H1 (cell line): ENCODE data around the gene FKBP10. TPM values are rescaled to one million over a fixed set of nuclear protein-coding genes. Genes with fewer than 3 reads are reported as not detected.

ENCODE experiments used
- ATF3 ChIP-seq: IDR thresholded peaks from 2 replicates; pipeline ENCODE4 v1.6.1; 2011; ENCODE audit warnings: low read depth, mild to moderate bottlenecking, low read length; ENCODE audit not compliant: insufficient read depth
- BRCA1 ChIP-seq: IDR thresholded peaks from 2 replicates; pipeline ENCODE4 v1.6.1; 2012; ENCODE audit warnings: low read depth, low read length, improper control_type of control experiment
- CBX5 ChIP-seq: fragments of 300-800, 300-1000 bp; sonication (generic); IDR thresholded peaks from 2 replicates; pipeline ENCODE4 v1.7.1; 2016; ENCODE audit warnings: antibody characterized with exemption, low read length, low read depth
- CHD2 ChIP-seq: IDR thresholded peaks from 2 replicates; pipeline ENCODE4 v1.6.1; 2012; ENCODE audit warnings: low read length, improper control_type of control experiment
- CTBP2 ChIP-seq: IDR thresholded peaks from 2 replicates; pipeline ENCODE4 v1.7.0; 2011; ENCODE audit warnings: borderline replicate concordance, mild to moderate bottlenecking, moderate library complexity, mixed read lengths, low read length; ENCODE audit not compliant: insufficient read depth, insufficient read length
- EP300 ChIP-seq, 2 experiments: IDR thresholded peaks; 1 replicate in 1 of 2; 2 replicates in 1 of 2; pipeline ENCODE4 v1.6.1; 2011 to 2012; ENCODE audit warnings: low read depth in 2 of 2, low read length in 2 of 2, mild to moderate bottlenecking in 2 of 2, borderline replicate concordance in 1 of 2, inconsistent platforms in 1 of 2, moderate library complexity in 1 of 2
- GTF2F1 ChIP-seq: IDR thresholded peaks from 2 replicates; pipeline ENCODE4 v1.6.1; 2012; ENCODE audit warnings: low read depth, low read length, improper control_type of control experiment, borderline replicate concordance
- KDM1A ChIP-seq: fragments of 200-600, 300-600 bp; sonication (generic); IDR thresholded peaks from 2 replicates; pipeline ENCODE4 v1.7.1; 2016; ENCODE audit warnings: mild to moderate bottlenecking, low read length, borderline replicate concordance
- KDM5A ChIP-seq: fragments of 200-600 bp; IDR thresholded peaks from 2 replicates; pipeline ENCODE4 v1.7.1; 2012; ENCODE audit warnings: mild to moderate bottlenecking, low read length, inconsistent platforms, mixed read lengths
- MAFK ChIP-seq: IDR thresholded peaks from 2 replicates; pipeline ENCODE4 v1.6.1; 2012; ENCODE audit warnings: low read depth, mild to moderate bottlenecking, improper control_type of control experiment, low read length
- POLR2A ChIP-seq, 2 experiments: IDR thresholded peaks; 1 replicate in 1 of 2; 2 replicates in 1 of 2; pipeline ENCODE4 v1.6.1; 2011; ENCODE audit warnings: low read depth in 2 of 2, low read length in 2 of 2, mild to moderate bottlenecking in 2 of 2; ENCODE audit errors: control extremely low read depth in 1 of 2
- RAD21 ChIP-seq, 2 experiments: IDR thresholded peaks in 1 of 2; conservative IDR thresholded peaks in 1 of 2; 2 replicates each; pipeline ENCODE4 v1.6.1; 2011; ENCODE audit warnings: low read depth in 2 of 2, low read length in 2 of 2, improper control_type of control experiment in 1 of 2, inconsistent platforms in 1 of 2, mild to moderate bottlenecking in 1 of 2, moderate library complexity in 1 of 2
- RBBP5 ChIP-seq: IDR thresholded peaks from 2 replicates; pipeline ENCODE4 v1.7.1; 2012; ENCODE audit warnings: low read depth, mild to moderate bottlenecking, inconsistent platforms, low read length, moderate library complexity, borderline replicate concordance
- RXRA ChIP-seq: IDR thresholded peaks from 2 replicates; pipeline ENCODE4 v1.6.1; 2011; ENCODE audit warnings: low read depth, mild to moderate bottlenecking, low read length, moderate library complexity; ENCODE audit not compliant: insufficient read depth
- SIRT6 ChIP-seq: IDR thresholded peaks from one replicate; pipeline ENCODE4 v1.7.1; 2012; ENCODE audit warnings: low read length, inconsistent platforms
- SIX5 ChIP-seq: IDR thresholded peaks from 2 replicates; pipeline ENCODE4 v1.6.1; 2011; ENCODE audit warnings: mild to moderate bottlenecking, low read depth, low read length
- SP1 ChIP-seq: IDR thresholded peaks from 2 replicates; pipeline ENCODE4 v1.6.1; 2011; ENCODE audit warnings: low read depth, low read length
- SP2 ChIP-seq: IDR thresholded peaks from 2 replicates; pipeline ENCODE4 v1.6.1; 2012; ENCODE audit warnings: mild to moderate bottlenecking, low read length, inconsistent platforms
- SP4 ChIP-seq: IDR thresholded peaks from 2 replicates; pipeline ENCODE4 v1.6.1; 2012; ENCODE audit warnings: low read length, inconsistent platforms
- SUZ12 ChIP-seq: fragments of 200-600 bp; sonication (generic); IDR thresholded peaks from 2 replicates; pipeline ENCODE4 v1.6.1; 2012; ENCODE audit warnings: mild to moderate bottlenecking, inconsistent platforms, low read length, moderate library complexity, mixed read lengths
- TAF7 ChIP-seq: optimal IDR thresholded peaks from 2 replicates; pipeline ENCODE3; 2011; ENCODE audit warnings: low read depth, mild to moderate bottlenecking, inconsistent platforms, low read length, moderate library complexity, borderline replicate concordance
- TEAD4 ChIP-seq: IDR thresholded peaks from 2 replicates; pipeline ENCODE4 v1.6.1; 2012; ENCODE audit warnings: low read depth, low read length, inconsistent platforms, mixed read lengths
- USF2 ChIP-seq: IDR thresholded peaks from 2 replicates; pipeline ENCODE4 v1.6.1; 2011; ENCODE audit warnings: low read length, improper control_type of control experiment
- polyA plus RNA-seq, 7 experiments: library from polyadenylated mRNA; depleted of rRNA in 3 of 7; stranded (reverse) in 5 of 7; unstranded in 2 of 7; fragments of >200 nt in 5 of 7; fragments of 200-250 nt in 2 of 7; gene quantifications; 1 replicate in 5 of 7; 2 replicates in 1 of 7; 4 replicates in 1 of 7; pipeline versions ENCODE4 v1.2.1 to v1.2.3, GENCODE V29; 2011 to 2013; ENCODE audit warnings: missing spikeins in 2 of 7, mixed read lengths in 2 of 7
- total RNA-seq: library from RNA; stranded (reverse); fragmentation: NEBNext Ultra II Directional; extraction: Animal tissue kit (Norgen Biotek cat#: 25700); gene quantifications from 2 replicates; pipeline ENCODE4 v1.2.1, GENCODE V29; 2021

FKBP10 gene
- total and polyA plus RNA-seq, 2 of the 8 experiments (the other 6 are each of a cell fraction or from before 2014, with no cell fraction given): 173 to 283 TPM

- TF ChIP-seq TAF7: no peak
- no peak for TF ChIP-seq BRCA1
- TF ChIP-seq MAFK: no peak
- TF ChIP-seq SP2: no peak
- TF ChIP-seq SP4: no peak
- no peak for TF ChIP-seq TEAD4
- no peak for TF ChIP-seq KDM5A
- TF ChIP-seq GTF2F1: no peak
- no peak for TF ChIP-seq SUZ12
- TF ChIP-seq CHD2: no peak
- TF ChIP-seq RXRA: no peak
- no peak for TF ChIP-seq SP1
- TF ChIP-seq SIX5: no peak
- TF ChIP-seq ATF3: no peak
- no peak for TF ChIP-seq KDM1A
- TF ChIP-seq POLR2A (IDR thresholded peaks at IDR 0.05; ENCODE audit: control extremely low read depth in 1 of 2, low read depth in 2 of 2, low read length in 2 of 2): 0 out of 3 replicates have a peak, but pooled peaks of 1 of the 2 experiments have one; percentile 20
- TF ChIP-seq CBX5: no peak
- peak; percentile 47 to 59 for TF ChIP-seq RAD21 (IDR thresholded peaks at IDR 0.05 in 1 of 2, conservative IDR thresholded peaks at IDR 0.05 in 1 of 2; ENCODE audit: low read depth in 2 of 2, low read length in 2 of 2)
- TF ChIP-seq SIRT6: no peak
- no peak for TF ChIP-seq EP300 (IDR thresholded peaks at IDR 0.05; ENCODE audit: borderline replicate concordance in 1 of 2, low read depth in 2 of 2, low read length in 2 of 2)
- TF ChIP-seq CTBP2: no peak
- no peak; the same call in 1 of the 2 replicates for TF ChIP-seq USF2
- peak; percentile 70; the same call in 1 of the 2 replicates for TF ChIP-seq RBBP5
Measured at GRCh38 chr17:41811549-41812380, 1.0 kb upstream of the FKBP10 start, which contains the start of gene P3H4 (continued).
